NCI-H748 (cell line): ENCODE measurements around the gene PTPRM.

ENCODE experiments used
- DNase-seq: peaks from one replicate; lab custom pipeline; 2025; ENCODE audit not compliant: unreplicated experiment; lab: John Stamatoyannopoulos, UW

The PTPRM gene

GRCh38 chr18:8081872-8082553 is 514.9 kb downstream of the PTPRM start:
- peak; percentile 96 for DNase-seq

GRCh38 chr18:8084160-8084559 is 517.0 kb downstream of the PTPRM start:
- DNase-seq: peak; percentile 91

- peak; percentile 44 for DNase-seq
These were observed 521.5 kb downstream of the PTPRM start for GRCh38 chr18:8088626-8089025.

- no peak for DNase-seq
These were observed 523.9 kb downstream of the PTPRM start for GRCh38 chr18:8091035-8091434.

- no peak for DNase-seq
These were observed 528.9 kb downstream of the PTPRM start for GRCh38 chr18:8095947-8096570.

GRCh38 chr18:8097399-8097798 is 530.3 kb downstream of the PTPRM start:
- DNase-seq: no peak

- peak; percentile 64 for DNase-seq
These were observed 530.8 kb downstream of the PTPRM start for GRCh38 chr18:8097927-8098326.

GRCh38 chr18:8106603-8107002 is 539.5 kb downstream of the PTPRM start:
- DNase-seq: no peak

- no peak for DNase-seq
These were observed 540.3 kb downstream of the PTPRM start for GRCh38 chr18:8107426-8107825.

- DNase-seq: no peak
These were observed 547.4 kb downstream of the PTPRM start for GRCh38 chr18:8114480-8114879.

GRCh38 chr18:8116341-8117005 is 549.4 kb downstream of the PTPRM start:
- DNase-seq: no peak

GRCh38 chr18:8117006-8117371 is 549.9 kb downstream of the PTPRM start:
- DNase-seq: no peak

GRCh38 chr18:8121101-8121500 is 554.0 kb downstream of the PTPRM start:
- no peak for DNase-seq

GRCh38 chr18:8121942-8122480 is 554.9 kb downstream of the PTPRM start:
- DNase-seq: no peak

GRCh38 chr18:8124232-8125146 is 557.4 kb downstream of the PTPRM start:
- DNase-seq: no peak

- no peak for DNase-seq
These were observed 563.0 kb downstream of the PTPRM start for GRCh38 chr18:8130096-8130495.

GRCh38 chr18:8133032-8133431 is 565.9 kb downstream of the PTPRM start:
- no peak for DNase-seq

GRCh38 chr18:8133888-8134287 is 566.8 kb downstream of the PTPRM start:
- no peak for DNase-seq

- DNase-seq: no peak
These were observed 572.0 kb downstream of the PTPRM start for GRCh38 chr18:8139127-8139527.

GRCh38 chr18:8139891-8140406 is 572.8 kb downstream of the PTPRM start:
- DNase-seq: no peak
